Pulmonary artery endothelial cell (primary cell): ENCODE results near the gene TCF12. TPM values are rescaled to one million over a fixed set of nuclear protein-coding genes. Genes with fewer than 3 reads are reported as not detected.
"Not testable (repeated sequence)": the region's sequence is repeated elsewhere in the genome, so short reads cannot be mapped to it uniquely, and the experiment has no call there.

Source experiments
- DNase-seq: peaks from one replicate; pipeline ENCODE4 v3.0.0-alpha.2; 2011; ENCODE audit warnings: low read depth, low spot score
- total RNA-seq: library from RNA; depleted of rRNA; stranded (reverse); fragments of >200 nt; gene quantifications from 2 replicates; pipeline ENCODE4 v1.2.3, GENCODE V29; 2014

Gene TCF12
- total RNA-seq, 1 donor from 2014 or later: 62.6 TPM

GRCh38 chr15:56977232-56977631 lies 58.8 kb downstream of the TCF12 start:
- DNase-seq: no peak

- DNase-seq: no peak
Measured at GRCh38 chr15:56978898-56979662, 60.6 kb downstream of the TCF12 start.

- DNase-seq: no peak
Measured at GRCh38 chr15:56980473-56980872, 62.0 kb downstream of the TCF12 start.

GRCh38 chr15:56981160-56981559 lies 62.7 kb downstream of the TCF12 start:
- no peak for DNase-seq

- no peak for DNase-seq
Measured at GRCh38 chr15:56982987-56983386, 64.5 kb downstream of the TCF12 start.

- DNase-seq: no peak
Measured at GRCh38 chr15:56984681-56985481, 66.4 kb downstream of the TCF12 start.

GRCh38 chr15:56985856-56986255 lies 67.4 kb downstream of the TCF12 start:
- DNase-seq: no peak

- DNase-seq: no peak
Measured at GRCh38 chr15:56987286-56987685, 68.8 kb downstream of the TCF12 start.

GRCh38 chr15:56988219-56988618 lies 69.8 kb downstream of the TCF12 start:
- no peak for DNase-seq

GRCh38 chr15:56989411-56989924 lies 71.0 kb downstream of the TCF12 start:
- no peak for DNase-seq

- DNase-seq: no peak
Measured at GRCh38 chr15:56991017-56991416, 72.6 kb downstream of the TCF12 start.

GRCh38 chr15:56992725-56993124 lies 74.3 kb downstream of the TCF12 start:
- DNase-seq: no peak

- no peak for DNase-seq
Measured at GRCh38 chr15:56994280-56994679, 75.8 kb downstream of the TCF12 start.

GRCh38 chr15:56996093-56996492 lies 77.6 kb downstream of the TCF12 start:
- no peak for DNase-seq

- no peak for DNase-seq
Measured at GRCh38 chr15:56996746-56997470, 78.5 kb downstream of the TCF12 start.

- peak; percentile 19 for DNase-seq
Measured at GRCh38 chr15:57003418-57003817, 85.0 kb downstream of the TCF12 start.

- no peak for DNase-seq
Measured at GRCh38 chr15:57005244-57005643, 86.8 kb downstream of the TCF12 start.

GRCh38 chr15:57007797-57008196 lies 89.4 kb downstream of the TCF12 start:
- DNase-seq: not testable (repeated sequence)

GRCh38 chr15:57010724-57011123 lies 92.3 kb downstream of the TCF12 start:
- DNase-seq: no peak

- no peak for DNase-seq
Measured at GRCh38 chr15:57012556-57012955, 94.1 kb downstream of the TCF12 start.

GRCh38 chr15:57014896-57015295 lies 96.5 kb downstream of the TCF12 start:
- not testable (repeated sequence) for DNase-seq

- DNase-seq: no peak
Measured at GRCh38 chr15:57015360-57015759, 96.9 kb downstream of the TCF12 start.
